ENCODE results near the gene GDPGP1. TPM values are rescaled to one million over a fixed set of nuclear protein-coding genes. Genes with fewer than 3 reads are reported as not detected.
A peak's percentile ranks its signal among the peaks of the same experiment; 100 is the strongest.

The GDPGP1 gene
- total and polyA plus RNA-seq, 10 of the 15 experiments (the other 5 are each of a cell fraction or from before 2014, with no cell fraction given), result 0.68 to 8.9 (median 3.0) TPM

DNA sequence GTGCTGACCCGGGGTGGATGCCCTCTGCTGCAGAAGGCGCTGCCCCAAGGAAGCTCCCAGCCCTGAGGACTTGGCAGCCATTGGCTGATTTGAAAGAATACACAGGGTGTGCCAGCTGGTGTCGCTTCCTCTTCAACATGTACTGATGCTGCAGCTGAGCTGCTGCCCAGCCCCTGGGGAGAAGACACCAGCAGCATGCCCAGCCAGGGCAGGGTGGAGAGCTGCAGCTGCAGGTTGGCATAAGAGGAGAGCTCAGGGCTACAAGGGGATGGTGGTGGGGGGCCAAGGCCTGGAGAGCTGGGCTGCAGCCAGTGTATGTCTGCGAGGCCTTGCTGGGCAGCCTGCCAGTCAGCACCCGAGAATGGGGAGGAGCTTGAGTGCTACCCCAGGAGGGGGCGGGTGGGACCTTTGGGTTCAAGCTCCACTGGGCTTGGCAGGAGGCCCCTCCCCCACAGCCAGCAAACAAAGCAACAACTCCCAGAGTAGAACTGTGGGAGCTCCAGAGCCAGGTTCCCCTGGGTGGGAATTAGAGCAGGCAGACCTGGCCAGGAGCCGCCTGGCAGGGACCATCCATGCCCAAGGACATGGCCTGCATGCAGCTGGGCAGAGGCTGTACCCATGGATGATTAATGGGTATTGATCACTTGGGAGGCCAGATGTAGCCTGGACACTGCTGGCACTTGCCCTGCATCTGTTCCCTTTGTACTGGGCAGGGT lies 42.1 kb upstream of the GDPGP1 start (continued):
- TF ChIP-seq SUPT20H (IDR thresholded peaks at IDR 0.05; ENCODE audit: borderline replicate concordance, control insufficient read depth, low read depth, low read length), result no peak
- no peak for TF ChIP-seq ZNF24 (IDR thresholded peaks at IDR 0.05)
- no peak for TF ChIP-seq KDM1A (IDR thresholded peaks at IDR 0.05; ENCODE audit: borderline replicate concordance)
- TF ChIP-seq RCOR1 (conservative IDR thresholded peaks at IDR 0.05; ENCODE audit: low read depth, low read length), result no peak
- TF ChIP-seq WRNIP1 (IDR thresholded peaks at IDR 0.05; ENCODE audit: borderline replicate concordance, low read depth, low read length), result no peak
- TF ChIP-seq TCF12 (IDR thresholded peaks at IDR 0.05; ENCODE audit: low read depth, low read length), result no peak
- TF ChIP-seq, protein P1, sequence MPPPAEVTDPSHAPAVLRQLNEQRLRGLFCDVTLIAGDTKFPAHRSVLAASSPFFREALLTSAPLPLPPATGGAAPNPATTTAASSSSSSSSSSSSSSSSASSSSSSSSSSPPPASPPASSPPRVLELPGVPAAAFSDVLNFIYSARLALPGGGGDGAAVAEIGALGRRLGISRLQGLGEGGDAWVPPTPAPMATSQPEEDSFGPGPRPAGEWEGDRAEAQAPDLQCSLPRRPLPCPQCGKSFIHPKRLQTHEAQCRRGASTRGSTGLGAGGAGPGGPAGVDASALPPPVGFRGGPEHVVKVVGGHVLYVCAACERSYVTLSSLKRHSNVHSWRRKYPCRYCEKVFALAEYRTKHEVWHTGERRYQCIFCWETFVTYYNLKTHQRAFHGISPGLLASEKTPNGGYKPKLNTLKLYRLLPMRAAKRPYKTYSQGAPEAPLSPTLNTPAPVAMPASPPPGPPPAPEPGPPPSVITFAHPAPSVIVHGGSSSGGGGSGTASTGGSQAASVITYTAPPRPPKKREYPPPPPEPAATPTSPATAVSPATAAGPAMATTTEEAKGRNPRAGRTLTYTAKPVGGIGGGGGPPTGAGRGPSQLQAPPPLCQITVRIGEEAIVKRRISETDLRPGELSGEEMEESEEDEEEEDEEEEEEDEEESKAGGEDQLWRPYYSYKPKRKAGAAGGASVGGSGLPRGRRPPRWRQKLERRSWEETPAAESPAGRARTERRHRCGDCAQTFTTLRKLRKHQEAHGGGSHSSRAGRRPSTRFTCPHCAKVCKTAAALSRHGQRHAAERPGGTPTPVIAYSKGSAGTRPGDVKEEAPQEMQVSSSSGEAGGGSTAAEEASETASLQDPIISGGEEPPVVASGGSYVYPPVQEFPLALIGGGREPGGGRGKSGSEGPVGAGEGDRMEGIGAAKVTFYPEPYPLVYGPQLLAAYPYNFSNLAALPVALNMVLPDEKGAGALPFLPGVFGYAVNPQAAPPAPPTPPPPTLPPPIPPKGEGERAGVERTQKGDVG (CRISPR knock-in tag; IDR thresholded peaks at IDR 0.05), result no peak
- TF ChIP-seq NR2C2 (IDR thresholded peaks at IDR 0.05; ENCODE audit: borderline replicate concordance, control insufficient read depth, insufficient read length, low read depth), result no peak
- no peak for TF ChIP-seq BCL11A (IDR thresholded peaks at IDR 0.05; ENCODE audit: low read depth, low read length)
- 0 out of 3 replicates have a peak, but pooled peaks of 1 of the 2 experiments have one; percentile 22 for TF ChIP-seq EGR1 (IDR thresholded peaks at IDR 0.05; ENCODE audit: borderline replicate concordance in 1 of 2, low read depth in 2 of 2, low read length in 2 of 2)
- TF ChIP-seq NRF1 (conservative IDR thresholded peaks at IDR 0.05; ENCODE audit: low read depth, low read length), result no peak
- TF ChIP-seq, protein P2, sequence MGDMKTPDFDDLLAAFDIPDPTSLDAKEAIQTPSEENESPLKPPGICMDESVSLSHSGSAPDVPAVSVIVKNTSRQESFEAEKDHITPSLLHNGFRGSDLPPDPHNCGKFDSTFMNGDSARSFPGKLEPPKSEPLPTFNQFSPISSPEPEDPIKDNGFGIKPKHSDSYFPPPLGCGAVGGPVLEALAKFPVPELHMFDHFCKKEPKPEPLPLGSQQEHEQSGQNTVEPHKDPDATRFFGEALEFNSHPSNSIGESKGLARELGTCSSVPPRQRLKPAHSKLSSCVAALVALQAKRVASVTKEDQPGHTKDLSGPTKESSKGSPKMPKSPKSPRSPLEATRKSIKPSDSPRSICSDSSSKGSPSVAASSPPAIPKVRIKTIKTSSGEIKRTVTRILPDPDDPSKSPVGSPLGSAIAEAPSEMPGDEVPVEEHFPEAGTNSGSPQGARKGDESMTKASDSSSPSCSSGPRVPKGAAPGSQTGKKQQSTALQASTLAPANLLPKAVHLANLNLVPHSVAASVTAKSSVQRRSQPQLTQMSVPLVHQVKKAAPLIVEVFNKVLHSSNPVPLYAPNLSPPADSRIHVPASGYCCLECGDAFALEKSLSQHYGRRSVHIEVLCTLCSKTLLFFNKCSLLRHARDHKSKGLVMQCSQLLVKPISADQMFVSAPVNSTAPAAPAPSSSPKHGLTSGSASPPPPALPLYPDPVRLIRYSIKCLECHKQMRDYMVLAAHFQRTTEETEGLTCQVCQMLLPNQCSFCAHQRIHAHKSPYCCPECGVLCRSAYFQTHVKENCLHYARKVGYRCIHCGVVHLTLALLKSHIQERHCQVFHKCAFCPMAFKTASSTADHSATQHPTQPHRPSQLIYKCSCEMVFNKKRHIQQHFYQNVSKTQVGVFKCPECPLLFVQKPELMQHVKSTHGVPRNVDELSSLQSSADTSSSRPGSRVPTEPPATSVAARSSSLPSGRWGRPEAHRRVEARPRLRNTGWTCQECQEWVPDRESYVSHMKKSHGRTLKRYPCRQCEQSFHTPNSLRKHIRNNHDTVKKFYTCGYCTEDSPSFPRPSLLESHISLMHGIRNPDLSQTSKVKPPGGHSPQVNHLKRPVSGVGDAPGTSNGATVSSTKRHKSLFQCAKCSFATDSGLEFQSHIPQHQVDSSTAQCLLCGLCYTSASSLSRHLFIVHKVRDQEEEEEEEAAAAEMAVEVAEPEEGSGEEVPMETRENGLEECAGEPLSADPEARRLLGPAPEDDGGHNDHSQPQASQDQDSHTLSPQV (IDR thresholded peaks at IDR 0.05), result no peak
- TF ChIP-seq, protein P3, sequence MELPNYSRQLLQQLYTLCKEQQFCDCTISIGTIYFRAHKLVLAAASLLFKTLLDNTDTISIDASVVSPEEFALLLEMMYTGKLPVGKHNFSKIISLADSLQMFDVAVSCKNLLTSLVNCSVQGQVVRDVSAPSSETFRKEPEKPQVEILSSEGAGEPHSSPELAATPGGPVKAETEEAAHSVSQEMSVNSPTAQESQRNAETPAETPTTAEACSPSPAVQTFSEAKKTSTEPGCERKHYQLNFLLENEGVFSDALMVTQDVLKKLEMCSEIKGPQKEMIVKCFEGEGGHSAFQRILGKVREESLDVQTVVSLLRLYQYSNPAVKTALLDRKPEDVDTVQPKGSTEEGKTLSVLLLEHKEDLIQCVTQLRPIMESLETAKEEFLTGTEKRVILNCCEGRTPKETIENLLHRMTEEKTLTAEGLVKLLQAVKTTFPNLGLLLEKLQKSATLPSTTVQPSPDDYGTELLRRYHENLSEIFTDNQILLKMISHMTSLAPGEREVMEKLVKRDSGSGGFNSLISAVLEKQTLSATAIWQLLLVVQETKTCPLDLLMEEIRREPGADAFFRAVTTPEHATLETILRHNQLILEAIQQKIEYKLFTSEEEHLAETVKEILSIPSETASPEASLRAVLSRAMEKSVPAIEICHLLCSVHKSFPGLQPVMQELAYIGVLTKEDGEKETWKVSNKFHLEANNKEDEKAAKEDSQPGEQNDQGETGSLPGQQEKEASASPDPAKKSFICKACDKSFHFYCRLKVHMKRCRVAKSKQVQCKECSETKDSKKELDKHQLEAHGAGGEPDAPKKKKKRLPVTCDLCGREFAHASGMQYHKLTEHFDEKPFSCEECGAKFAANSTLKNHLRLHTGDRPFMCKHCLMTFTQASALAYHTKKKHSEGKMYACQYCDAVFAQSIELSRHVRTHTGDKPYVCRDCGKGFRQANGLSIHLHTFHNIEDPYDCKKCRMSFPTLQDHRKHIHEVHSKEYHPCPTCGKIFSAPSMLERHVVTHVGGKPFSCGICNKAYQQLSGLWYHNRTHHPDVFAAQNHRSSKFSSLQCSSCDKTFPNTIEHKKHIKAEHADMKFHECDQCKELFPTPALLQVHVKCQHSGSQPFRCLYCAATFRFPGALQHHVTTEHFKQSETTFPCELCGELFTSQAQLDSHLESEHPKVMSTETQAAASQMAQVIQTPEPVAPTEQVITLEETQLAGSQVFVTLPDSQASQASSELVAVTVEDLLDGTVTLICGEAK (IDR thresholded peaks at IDR 0.05; ENCODE audit: borderline replicate concordance), result no peak
- TF ChIP-seq, protein P4, sequence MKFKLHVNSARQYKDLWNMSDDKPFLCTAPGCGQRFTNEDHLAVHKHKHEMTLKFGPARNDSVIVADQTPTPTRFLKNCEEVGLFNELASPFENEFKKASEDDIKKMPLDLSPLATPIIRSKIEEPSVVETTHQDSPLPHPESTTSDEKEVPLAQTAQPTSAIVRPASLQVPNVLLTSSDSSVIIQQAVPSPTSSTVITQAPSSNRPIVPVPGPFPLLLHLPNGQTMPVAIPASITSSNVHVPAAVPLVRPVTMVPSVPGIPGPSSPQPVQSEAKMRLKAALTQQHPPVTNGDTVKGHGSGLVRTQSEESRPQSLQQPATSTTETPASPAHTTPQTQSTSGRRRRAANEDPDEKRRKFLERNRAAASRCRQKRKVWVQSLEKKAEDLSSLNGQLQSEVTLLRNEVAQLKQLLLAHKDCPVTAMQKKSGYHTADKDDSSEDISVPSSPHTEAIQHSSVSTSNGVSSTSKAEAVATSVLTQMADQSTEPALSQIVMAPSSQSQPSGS (IDR thresholded peaks at IDR 0.05; ENCODE audit: low read length), result no peak
- TF ChIP-seq SMC3 (IDR thresholded peaks at IDR 0.05; ENCODE audit: borderline replicate concordance, low read length), result no peak
- no peak for TF ChIP-seq MXI1 (IDR thresholded peaks at IDR 0.05; ENCODE audit: low read depth, low read length)
- no peak for TF ChIP-seq SMARCA5 (IDR thresholded peaks at IDR 0.05)
